OCI-LY3 (cell line): Measurements from ENCODE around the gene GPR37L1.

Experiments used
- CTCF ChIP-seq: fragments of 200-600, 300-600 bp; sonication (generic); IDR thresholded peaks from 2 replicates; pipeline ENCODE4 v1.5.1; 2014; ENCODE audit warnings: antibody characterized with exemption, low read length, low read depth
- EZH2phosphoT487 ChIP-seq: fragments of 200-600 bp; shearing (Covaris generic); IDR thresholded peaks from 2 replicates; pipeline ENCODE4 v1.6.1; 2018; ENCODE audit warnings: antibody characterized with exemption, mixed run types, low read depth

DNA sequence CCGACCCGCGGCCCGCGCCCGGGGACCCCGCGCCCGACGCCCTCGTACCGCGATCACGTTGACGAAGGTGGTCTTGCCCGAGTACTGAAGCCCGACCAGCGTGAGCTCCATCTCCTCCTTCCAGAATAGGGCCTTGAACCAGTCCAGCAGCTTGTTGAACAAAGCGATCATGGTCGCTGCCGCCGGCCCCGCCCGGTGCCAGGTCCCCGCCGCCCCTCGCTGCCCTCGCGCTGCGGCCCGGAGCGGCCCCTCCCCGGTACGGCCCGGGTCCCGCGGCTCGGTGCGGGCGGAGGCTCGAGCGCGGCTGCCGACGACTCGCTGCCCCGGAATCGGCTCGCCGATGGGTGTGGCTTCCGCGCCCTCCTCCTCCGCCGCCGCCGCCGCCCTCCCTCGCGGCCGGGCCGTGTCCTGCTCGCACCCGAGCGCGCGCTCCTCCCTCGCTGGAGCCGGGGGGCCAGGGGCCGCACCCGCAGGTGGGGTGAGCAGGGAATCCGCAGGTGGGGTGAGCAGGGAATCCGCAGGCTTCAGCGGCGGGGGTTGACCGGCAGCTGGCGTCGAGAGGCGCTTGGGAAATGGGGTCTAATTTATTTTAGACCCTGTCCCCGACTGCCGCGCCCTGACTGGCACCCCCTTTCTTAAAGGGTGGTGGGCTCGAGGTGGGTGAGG is 21.8 kb downstream of the GPR37L1 start, which contains the start of gene ARL8A:
- TF ChIP-seq CTCF (no peak), EZH2phosphoT487 (no peak)
